Central memory CD8-positive, alpha-beta T cell (primary cell): ENCODE data around the gene MLNR.
A peak's percentile ranks its signal among the peaks of the same experiment; 100 is the strongest.

ENCODE experiments used
- ATAC-seq: fragments of 150-1000 bp; cut with Tn5 transposase; replicated peaks from 2 replicates; pipeline ENCODE4 v1.10.0; 2022; ENCODE audit warnings: mild to moderate bottlenecking, moderate FRiP score, moderate number of reproducible peaks; ENCODE audit not compliant: poor library complexity, severe bottlenecking; ENCODE audit errors: extremely low read depth
- DNase-seq, 2 donors: peaks; one replicate each; pipeline ENCODE4 v3.0.0; 2021; ENCODE audit warnings: low spot score in 2 of 2
- H3K27ac Mint-ChIP-seq: one replicate; pipeline ENCODE4 v1.8.0; 2022; ENCODE audit warnings: low read depth, mild to moderate bottlenecking, moderate library complexity, mixed read lengths
- H3K27me3 Mint-ChIP-seq: one replicate; pipeline ENCODE4 v1.8.0; 2022; ENCODE audit warnings: mixed read lengths
- H3K36me3 Mint-ChIP-seq: one replicate; pipeline ENCODE4 v1.8.0; 2022; ENCODE audit warnings: mild to moderate bottlenecking, moderate library complexity, mixed read lengths; ENCODE audit not compliant: insufficient read depth
- H3K4me1 Mint-ChIP-seq: one replicate; pipeline ENCODE4 v1.8.0; 2022; ENCODE audit warnings: mixed read lengths
- H3K4me3 Mint-ChIP-seq: one replicate; pipeline ENCODE4 v1.8.0; 2022; ENCODE audit warnings: mild to moderate bottlenecking, moderate library complexity, mixed read lengths
- H3K9me3 Mint-ChIP-seq: one replicate; pipeline ENCODE4 v1.8.0; 2022; ENCODE audit warnings: mixed read lengths

The MLNR gene

GRCh38 chr13:49220036-49220855 lies at the start of gene MLNR:
MLNR (plus strand) TSS chr13:49220338; CDS start chr13:49220338, 0 bp downstream.
- H3K27me3 Mint-ChIP-seq = peaks cover 68% of the 10 kb centered on the region
- peak within 1 kb of the TSS; percentile 70 for H3K4me3 Mint-ChIP-seq
- H3K9me3 Mint-ChIP-seq = no peaks in the 10 kb centered on the region
- peaks cover 4% of the 10 kb centered on the region for H3K36me3 Mint-ChIP-seq
- peak in 1 of 2 donors; percentile 26 for DNase-seq
- H3K27ac Mint-ChIP-seq = no peak within 1 kb of the TSS
- ATAC-seq = peak; percentile 45
- peaks cover 7% of the 10 kb centered on the region for H3K4me1 Mint-ChIP-seq

DNA sequence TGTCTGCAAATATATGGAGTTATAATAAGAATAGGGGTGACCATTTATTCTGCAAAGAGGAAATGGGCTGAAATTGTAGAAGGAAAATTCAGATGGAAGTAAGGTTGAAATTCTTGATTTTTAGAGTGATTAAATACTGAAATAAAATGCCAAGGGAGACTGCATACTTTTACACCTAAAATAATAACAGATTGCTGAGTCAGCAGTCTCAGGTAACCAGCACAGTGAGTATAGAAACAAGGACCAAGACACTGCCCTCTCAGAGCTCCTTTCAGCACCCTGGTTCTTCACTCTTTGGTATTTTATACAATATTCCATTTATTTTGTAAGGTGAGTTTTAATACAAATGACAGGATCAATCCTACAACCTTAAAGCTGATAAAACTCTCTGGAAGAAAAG lies 48.8 kb upstream of the MLNR start:
- ATAC-seq (no peak), DNase-seq (no peak)
- no peak overlapping the region for H3K4me3 Mint-ChIP-seq
- no peaks in the 10 kb centered on the region for H3K27me3 Mint-ChIP-seq
- H3K9me3 Mint-ChIP-seq = no peaks in the 10 kb centered on the region
- H3K36me3 Mint-ChIP-seq = peaks cover 12% of the 10 kb centered on the region
- peaks cover 3% of the 10 kb centered on the region for H3K4me1 Mint-ChIP-seq
- peak overlapping the region; percentile 46 for H3K27ac Mint-ChIP-seq

DNA sequence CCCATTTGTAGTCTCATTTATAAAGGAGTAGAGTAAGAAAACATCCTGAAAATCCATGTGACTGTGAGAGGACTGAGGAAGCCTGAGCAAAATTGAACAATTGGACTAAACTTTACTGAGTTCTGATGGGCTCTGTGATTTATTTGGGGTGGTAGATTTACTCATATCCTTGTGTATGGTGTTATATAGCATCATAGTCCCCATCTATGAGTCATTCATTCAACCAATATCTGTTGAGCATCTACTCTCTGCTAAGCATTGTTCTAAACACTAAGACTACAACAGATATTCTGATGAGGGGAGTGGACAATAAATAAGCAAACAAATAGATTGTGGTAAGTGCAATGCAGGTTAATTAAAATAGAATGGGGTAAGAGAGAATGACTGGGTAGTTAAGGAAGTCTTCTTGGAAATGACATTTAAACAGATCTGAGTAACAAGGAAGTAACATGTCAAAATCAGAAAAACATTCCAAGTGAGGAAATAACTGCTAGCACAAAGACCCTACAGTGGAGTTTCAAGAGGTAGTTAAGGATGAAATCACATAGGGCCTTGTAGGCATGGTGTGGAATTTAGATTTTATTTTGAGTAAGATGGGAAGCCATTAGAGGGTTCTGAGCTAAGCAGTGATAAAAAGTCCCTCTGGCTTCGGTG lies 36.3 kb upstream of the MLNR start:
- no peaks in the 10 kb centered on the region for H3K9me3 Mint-ChIP-seq
- H3K27me3 Mint-ChIP-seq = no peaks in the 10 kb centered on the region
- H3K4me3 Mint-ChIP-seq = no peak overlapping the region
- no peaks in the 10 kb centered on the region for H3K4me1 Mint-ChIP-seq
- no peak for ATAC-seq
- H3K27ac Mint-ChIP-seq = no peak overlapping the region
- no peak for DNase-seq
- H3K36me3 Mint-ChIP-seq = peaks cover 35% of the 10 kb centered on the region

DNA sequence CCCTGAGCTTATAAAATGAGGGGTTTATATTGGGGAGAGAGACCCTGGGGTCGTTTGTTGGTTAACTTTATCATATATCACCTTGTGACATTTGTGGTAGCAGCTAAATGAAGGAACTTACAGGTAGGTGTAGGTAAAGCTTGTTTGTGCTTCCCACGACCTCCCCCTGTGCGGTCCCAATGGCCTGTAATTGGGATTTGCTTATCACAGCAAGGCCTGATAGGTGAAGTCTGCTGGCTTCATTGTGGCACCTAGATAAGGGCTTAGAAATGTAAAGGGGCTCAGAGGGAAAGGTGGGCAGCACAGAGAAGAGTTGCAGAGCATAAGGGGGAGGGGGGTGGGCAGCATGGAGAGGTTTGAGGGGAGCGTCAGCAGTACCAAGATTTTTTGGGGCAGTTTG lies 35.5 kb upstream of the MLNR start:
- H3K9me3 Mint-ChIP-seq = no peaks in the 10 kb centered on the region

GRCh38 chr13:49185264-49185663 lies 34.9 kb upstream of the MLNR start:
- Mint-ChIP-seq H3K36me3 (peaks cover 36% of the 10 kb centered on the region), H3K27ac (peak overlapping the region; percentile 69), H3K27me3 (no peaks in the 10 kb centered on the region), H3K4me1 (no peaks in the 10 kb centered on the region), H3K4me3 (no peak overlapping the region), H3K9me3 (no peaks in the 10 kb centered on the region)
- ATAC-seq (no peak), DNase-seq (no peak)

More for the DNA sequence above, 35.5 kb upstream of the MLNR start:
- Mint-ChIP-seq H3K36me3 (peaks cover 36% of the 10 kb centered on the region), H3K27me3 (no peaks in the 10 kb centered on the region), H3K27ac (peak overlapping the region; percentile 69), H3K4me3 (no peak overlapping the region), H3K4me1 (no peaks in the 10 kb centered on the region)
- DNase-seq (no peak), ATAC-seq (no peak)

DNA sequence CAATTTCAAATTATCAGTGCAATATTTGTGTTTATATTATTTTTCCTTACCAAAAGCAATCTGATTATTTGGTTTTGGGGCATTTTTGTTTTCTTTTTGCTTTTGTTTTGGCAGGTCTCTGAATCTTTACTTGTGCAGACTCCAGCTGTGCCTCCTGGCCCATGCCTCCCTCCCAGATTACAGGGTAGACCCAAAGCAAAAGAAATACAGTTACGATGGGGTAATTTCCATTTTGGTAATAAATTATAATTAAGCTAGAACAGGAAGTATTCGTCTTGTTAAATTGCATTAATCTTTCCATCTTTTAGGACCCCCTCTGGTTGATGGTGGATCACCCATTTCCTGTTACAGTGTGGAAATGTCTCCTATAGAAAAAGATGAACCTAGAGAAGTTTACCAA lies 29.2 kb upstream of the MLNR start:
- no peaks in the 10 kb centered on the region for H3K9me3 Mint-ChIP-seq
- DNase-seq (no peak), ATAC-seq (no peak)
- H3K4me1 Mint-ChIP-seq = no peaks in the 10 kb centered on the region
- no peak overlapping the region for H3K27ac Mint-ChIP-seq
- H3K4me3 Mint-ChIP-seq = no peak overlapping the region
- H3K36me3 Mint-ChIP-seq = peaks cover 52% of the 10 kb centered on the region
- no peaks in the 10 kb centered on the region for H3K27me3 Mint-ChIP-seq

- Mint-ChIP-seq H3K4me1 (no peaks in the 10 kb centered on the region), H3K9me3 (no peaks in the 10 kb centered on the region), H3K36me3 (peaks cover 17% of the 10 kb centered on the region), H3K4me3 (no peak overlapping the region), H3K27me3 (no peaks in the 10 kb centered on the region), H3K27ac (no peak overlapping the region)
- ATAC-seq (no peak), DNase-seq (no peak)
Observed at GRCh38 chr13:49206641-49207040, 13.5 kb upstream of the MLNR start.

DNA sequence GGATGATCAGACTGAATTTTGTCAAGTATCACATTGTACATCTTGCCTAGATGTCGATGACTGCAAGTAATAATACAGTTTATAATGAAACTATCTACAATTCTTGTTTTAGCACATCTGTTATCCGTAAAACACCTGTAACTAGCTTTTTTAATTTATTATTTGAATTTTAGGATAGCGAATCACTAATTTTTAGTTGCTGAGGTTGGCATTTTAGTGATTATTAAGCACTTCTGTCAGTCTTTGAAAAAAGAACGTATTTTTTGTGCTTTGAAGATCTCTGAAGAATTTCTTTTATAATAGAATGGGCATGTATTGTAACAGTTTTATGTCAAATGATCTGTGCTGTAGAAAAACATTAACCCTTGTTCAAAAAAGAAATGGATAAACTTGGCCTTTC lies 11.5 kb upstream of the MLNR start:
- H3K4me3 Mint-ChIP-seq = no peak overlapping the region

DNA sequence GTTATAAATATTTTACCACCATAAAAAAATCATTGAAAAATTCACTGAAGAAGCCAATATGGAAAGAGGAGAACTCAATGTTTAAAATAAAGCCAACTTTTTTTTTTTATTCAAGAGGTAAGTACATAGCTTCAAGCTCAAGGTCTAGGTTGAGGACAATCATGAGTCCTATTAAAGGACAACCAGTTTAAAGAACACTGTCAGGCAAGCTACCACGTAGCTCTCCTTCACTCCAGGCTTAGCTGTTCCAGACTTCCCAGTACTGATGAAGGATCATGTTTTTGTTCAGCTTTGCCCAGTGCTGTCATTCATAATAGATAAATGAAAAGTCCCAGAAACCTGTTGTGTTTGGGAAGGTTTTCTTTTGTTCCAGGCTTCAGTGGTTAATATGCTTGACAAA lies 10.0 kb upstream of the MLNR start:
- Mint-ChIP-seq H3K9me3 (no peaks in the 10 kb centered on the region), H3K36me3 (peaks cover 11% of the 10 kb centered on the region), H3K27ac (peak overlapping the region; percentile 29), H3K4me3 (no peak overlapping the region), H3K27me3 (no peaks in the 10 kb centered on the region), H3K4me1 (peaks cover 15% of the 10 kb centered on the region)
- DNase-seq = no peak
- no peak for ATAC-seq

More for the DNA sequence above, 11.5 kb upstream of the MLNR start:
- ATAC-seq (no peak), DNase-seq (no peak)
- no peaks in the 10 kb centered on the region for H3K9me3 Mint-ChIP-seq
- H3K36me3 Mint-ChIP-seq = peaks cover 11% of the 10 kb centered on the region
- peaks cover under 1% of the 10 kb centered on the region for H3K4me1 Mint-ChIP-seq
- no peaks in the 10 kb centered on the region for H3K27me3 Mint-ChIP-seq
- no peak overlapping the region for H3K27ac Mint-ChIP-seq

DNA sequence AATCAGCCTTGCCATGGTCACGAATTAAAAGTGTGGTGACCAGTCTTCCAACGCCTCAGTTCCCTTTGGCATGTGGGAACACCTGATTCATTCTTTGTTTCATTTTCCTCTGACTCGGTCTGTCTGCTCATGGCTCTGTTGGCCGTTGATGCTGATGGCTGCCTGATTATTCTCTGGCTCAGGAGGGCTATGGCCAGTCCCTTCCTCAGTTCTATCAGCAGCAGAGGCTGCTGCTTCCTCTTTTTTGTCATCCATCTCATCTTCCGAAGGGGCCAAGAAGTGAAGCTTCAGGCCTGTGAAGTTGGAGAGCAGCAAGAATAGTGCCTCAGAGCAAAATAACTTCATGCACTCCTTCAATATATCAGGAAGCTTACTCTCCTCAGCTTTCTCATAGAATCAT lies 9.5 kb upstream of the MLNR start:
- no peaks in the 10 kb centered on the region for H3K27me3 Mint-ChIP-seq
- H3K4me3 Mint-ChIP-seq = no peak overlapping the region
- no peak for ATAC-seq
- no peak for DNase-seq
- no peak overlapping the region for H3K27ac Mint-ChIP-seq
- peaks cover 8% of the 10 kb centered on the region for H3K36me3 Mint-ChIP-seq
- H3K9me3 Mint-ChIP-seq = no peaks in the 10 kb centered on the region
- H3K4me1 Mint-ChIP-seq = peaks cover 18% of the 10 kb centered on the region

GRCh38 chr13:49213539-49213938 lies 6.6 kb upstream of the MLNR start:
- Mint-ChIP-seq H3K27ac (no peak overlapping the region), H3K9me3 (no peaks in the 10 kb centered on the region), H3K27me3 (peaks cover 22% of the 10 kb centered on the region), H3K4me3 (no peak overlapping the region), H3K36me3 (peaks cover 4% of the 10 kb centered on the region), H3K4me1 (peaks cover 18% of the 10 kb centered on the region)
- DNase-seq (no peak), ATAC-seq (no peak)

DNA sequence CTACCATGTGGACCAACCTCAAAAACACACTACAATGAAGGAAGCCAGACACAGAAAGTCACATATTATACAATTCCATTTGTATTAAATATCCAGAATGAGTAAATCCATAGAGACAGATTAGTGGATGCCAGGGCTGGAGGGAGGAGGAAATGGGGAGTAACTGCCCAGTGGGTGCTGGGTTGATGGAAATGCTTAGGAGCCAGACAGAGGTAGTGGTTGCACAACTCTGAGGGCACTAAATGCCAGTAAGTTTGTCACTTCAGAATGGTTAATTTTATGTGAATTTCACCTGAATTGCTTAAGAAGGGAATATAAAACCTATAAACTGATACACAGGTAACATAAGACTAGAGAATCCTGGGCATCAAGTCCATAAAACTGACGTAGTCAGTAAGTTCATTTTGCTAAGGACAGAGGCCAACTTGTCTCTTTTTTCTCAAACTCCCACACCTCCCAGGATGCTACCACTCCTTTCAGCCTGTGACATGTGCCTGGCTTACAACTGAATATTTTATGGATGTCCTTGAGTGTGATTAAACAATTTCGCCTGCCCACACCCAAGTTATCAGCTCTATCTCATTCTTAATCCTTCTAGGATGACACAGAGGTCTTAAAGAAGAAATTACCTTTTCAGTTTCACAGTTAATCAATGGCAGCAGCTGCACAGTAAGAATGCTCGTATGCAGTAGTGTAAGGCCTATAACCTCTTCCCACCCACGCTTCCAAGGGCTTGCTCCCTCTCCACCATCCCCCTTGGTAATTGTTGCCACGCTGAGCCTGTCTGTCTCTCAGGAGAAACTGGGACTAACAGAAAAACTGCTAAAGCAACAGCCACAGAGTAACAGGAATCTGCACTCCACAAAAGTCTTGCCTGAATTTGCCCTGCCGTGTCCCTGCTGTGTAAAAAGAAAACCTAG lies 5.9 kb upstream of the MLNR start:
- Mint-ChIP-seq H3K9me3 (no peaks in the 10 kb centered on the region), H3K4me3 (no peak overlapping the region), H3K4me1 (peaks cover 18% of the 10 kb centered on the region), H3K27ac (peak overlapping the region; percentile 50), H3K36me3 (peaks cover 4% of the 10 kb centered on the region), H3K27me3 (peaks cover 29% of the 10 kb centered on the region)
- DNase-seq (no peak), ATAC-seq (no peak)
